HL-60/S4 (cell line): ENCODE measurements around the gene BCL2.

ENCODE experiments used
- in situ Hi-C: fragments of 300-500 bp; cut with MboI; formaldehyde crosslinking; loops from 2 replicates; pipeline ENCODE4 v1.14.3; 2022; ENCODE audit warnings: low sequenced_read_pairs

Gene BCL2

DNA sequence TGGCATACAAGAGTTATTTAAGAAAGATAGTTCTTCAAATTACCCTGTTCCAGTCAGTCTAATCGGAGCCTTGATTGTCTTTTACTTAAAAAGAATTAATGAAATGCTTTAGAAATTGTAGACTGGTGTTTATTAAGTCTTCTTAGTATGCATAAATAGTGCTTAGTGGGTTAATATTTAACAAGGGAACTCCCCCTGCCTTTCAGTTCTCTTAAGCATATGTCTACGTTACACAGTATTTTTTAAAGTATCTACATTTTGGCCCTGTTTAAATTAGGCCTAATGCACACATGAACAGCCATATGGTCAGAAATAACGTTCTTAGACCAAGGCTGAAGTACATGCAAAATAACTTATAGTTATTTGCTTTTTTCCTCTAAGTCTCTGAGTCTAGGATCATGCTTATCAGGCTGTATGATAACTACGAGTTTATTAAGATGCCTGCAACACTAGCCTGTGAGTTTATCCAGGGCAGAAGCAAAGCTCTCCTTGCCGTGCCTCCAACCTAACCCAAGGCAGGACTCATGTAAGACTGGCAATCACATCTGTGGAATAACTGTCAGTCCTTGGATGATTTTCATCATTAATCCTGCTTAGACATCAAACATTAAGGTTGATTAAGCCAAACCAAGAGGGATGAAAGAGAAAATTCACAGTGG, 6.7 kb downstream of the BCL2 start:
- in situ Hi-C loops: loop anchor here (25.0 kb wide), 1 partner anchor 176 kb away; no protein-coding TSS in a partner anchor

DNA sequence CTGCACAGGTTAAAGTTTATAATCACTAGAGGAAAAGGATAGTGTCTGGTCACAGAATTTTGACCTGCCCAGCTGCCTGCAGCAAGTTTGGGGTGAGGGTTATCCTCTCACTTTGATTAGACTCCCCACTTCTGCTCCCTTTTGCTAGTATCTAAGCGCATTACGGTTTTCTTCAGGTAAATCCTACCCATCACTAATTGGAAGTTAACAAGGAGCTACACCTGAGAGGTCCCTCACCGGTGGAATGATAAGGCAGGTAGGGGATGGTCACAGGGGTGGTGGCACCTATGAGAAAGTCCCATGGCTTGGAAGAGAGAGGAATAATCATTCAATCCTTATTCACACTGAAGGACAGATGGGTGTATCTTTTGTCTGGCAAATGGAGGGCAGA, 7.6 kb downstream of the BCL2 start:
- in situ Hi-C loops: loop anchor here (25.0 kb wide), 1 partner anchor 175 kb away; no protein-coding TSS in a partner anchor

DNA sequence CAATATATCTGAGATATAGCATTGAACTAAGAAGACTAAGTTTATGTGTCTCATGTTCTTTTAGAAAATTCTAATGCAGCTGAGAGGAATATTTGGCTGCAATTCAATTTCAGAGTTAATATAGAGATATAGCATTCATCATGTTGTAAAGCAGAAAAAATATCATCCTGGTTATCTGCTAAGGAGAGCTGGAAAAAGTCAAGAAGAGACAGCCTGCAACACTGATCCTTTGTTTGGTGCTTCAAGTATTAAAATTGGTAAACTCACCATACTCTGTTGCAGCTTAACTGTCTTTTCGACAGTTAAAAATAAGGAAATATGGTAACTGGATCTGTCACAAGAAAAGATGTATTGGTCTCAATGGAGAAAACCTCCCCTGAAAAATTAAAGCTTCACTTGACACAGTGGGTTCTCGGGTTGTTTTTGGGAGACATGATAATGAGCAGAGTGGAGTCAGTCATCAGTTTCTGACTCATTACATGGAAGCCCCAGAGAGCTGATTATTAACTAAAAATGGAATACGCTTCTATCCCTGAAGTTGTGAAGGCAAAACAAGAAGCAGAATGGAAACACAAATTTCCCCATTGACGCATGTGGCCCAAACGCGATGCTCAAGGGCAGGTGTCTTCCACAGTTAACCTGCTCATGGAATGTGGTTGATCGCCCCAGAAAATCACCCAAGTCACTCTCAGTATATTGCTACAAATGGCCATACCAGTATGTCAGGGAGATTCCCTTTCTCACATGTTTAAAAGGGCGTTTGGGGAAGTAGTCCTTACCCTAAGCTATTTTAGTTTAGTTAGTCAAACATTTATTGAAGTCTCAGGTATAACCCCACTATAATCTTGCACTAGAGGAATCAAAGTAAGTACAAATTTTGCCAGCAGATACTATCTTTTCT, 8.2 kb downstream of the BCL2 start:
- in situ Hi-C loops: loop anchor here (25.0 kb wide), 1 partner anchor 174 kb away; no protein-coding TSS in a partner anchor

DNA sequence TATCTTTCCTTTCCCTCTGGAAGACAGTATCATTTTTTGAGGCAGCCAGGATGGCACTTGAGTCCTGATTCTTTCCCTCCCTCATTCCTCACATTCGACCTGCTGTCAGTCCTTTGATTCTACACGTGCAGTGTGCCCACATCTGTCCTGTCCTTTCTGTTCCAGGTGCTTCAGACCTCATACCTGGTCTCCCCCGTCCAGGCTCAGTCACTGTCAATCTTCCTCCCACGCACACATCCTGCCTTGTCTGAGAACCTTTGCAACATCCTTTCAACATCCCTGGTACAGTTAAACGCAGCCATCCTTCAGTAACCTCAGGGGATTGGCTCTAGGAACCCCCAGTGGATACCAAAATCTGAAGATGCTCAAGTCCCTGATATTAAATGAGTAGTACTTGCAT, 10.1 kb downstream of the BCL2 start:
- in situ Hi-C loops: loop anchor here (25.0 kb wide), 1 partner anchor 172 kb away; no protein-coding TSS in a partner anchor

DNA sequence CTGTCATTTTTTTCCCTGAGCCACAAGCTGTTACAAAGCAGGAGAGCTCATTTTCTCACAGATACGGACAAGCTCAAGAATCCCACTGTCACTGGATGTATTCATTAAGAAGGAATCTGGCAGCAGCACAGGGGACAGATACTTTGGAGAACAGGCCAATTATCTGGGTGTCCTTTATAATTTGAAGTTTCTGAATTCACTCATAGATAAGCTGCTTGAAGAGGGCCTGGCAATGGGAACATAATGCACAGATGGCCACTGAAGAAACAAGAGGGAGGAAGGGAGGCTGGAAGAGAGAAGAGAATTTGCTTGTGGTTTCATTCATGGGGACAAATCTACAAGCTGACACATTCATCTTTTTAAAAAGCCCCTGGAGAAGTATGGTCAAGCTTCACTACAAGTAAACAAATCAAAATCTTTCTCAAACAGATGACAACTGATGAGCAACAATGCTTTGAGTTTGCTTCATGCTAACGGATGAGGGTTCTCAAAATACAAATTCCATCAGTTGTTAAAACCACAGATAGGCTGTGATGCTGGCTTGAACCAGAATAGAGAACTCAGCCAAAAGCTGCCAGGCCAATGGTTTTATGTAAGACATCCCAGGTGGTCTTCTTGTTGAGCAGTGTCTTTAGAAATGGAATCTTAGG, 11.9 kb downstream of the BCL2 start:
- in situ Hi-C loops: loop anchor here (25.0 kb wide), 1 partner anchor 170 kb away; no protein-coding TSS in a partner anchor

- in situ Hi-C loops: loop anchor here (25.0 kb wide), 1 partner anchor 170 kb away; no protein-coding TSS in a partner anchor
These were observed 12.6 kb downstream of the BCL2 start for GRCh38 chr18:63306819-63307550.

DNA sequence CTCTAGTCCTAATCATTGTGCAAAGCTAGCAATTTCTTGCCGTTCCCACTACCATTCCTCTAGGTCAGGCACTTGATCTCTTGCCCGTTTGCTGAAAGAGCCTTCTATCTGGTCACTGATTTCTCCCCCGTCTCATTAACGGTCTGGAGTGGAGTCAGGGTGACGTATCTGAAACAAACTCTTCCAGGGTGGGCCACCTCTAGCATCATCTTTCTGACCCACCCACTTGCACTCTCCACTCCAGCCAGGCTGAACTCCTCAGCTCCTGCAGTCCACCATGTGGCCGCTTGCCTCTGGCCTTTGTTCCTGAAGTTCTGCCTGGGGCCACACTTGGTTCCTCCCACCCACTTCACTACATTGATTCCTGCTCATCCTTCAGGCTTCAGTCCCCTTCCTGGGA, 13.3 kb downstream of the BCL2 start:
- in situ Hi-C loops: loop anchor here (25.0 kb wide), 1 partner anchor 169 kb away; no protein-coding TSS in a partner anchor

GRCh38 chr18:63303547-63303946, 16.0 kb downstream of the BCL2 start:
- in situ Hi-C loops: loop anchor here (25.0 kb wide), 1 partner anchor 166 kb away; no protein-coding TSS in a partner anchor

GRCh38 chr18:63302636-63303405, 16.7 kb downstream of the BCL2 start:
- in situ Hi-C loops: loop anchor here (25.0 kb wide), 1 partner anchor 166 kb away; no protein-coding TSS in a partner anchor

DNA sequence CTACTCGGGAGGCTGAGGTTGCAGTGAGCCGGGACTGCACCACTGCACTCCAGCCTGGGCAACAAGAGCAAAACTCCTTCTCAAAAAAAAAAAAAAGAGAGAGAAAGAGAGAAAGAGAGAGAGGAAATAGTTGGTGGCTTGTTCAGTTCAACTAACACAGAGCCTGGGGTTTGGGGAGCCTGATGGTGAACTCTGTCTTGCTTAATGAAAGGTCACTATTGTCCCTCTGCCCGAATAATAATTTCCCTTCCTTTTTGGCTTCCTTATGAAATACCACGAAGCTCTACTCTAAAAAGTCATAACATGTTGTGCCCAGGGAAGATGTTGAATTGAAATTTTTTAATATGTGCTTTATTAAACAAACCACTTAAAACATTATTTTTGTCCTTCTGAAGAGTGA, 17.3 kb downstream of the BCL2 start:
- in situ Hi-C loops: loop anchor here (25.0 kb wide), 1 partner anchor 165 kb away; no protein-coding TSS in a partner anchor

DNA sequence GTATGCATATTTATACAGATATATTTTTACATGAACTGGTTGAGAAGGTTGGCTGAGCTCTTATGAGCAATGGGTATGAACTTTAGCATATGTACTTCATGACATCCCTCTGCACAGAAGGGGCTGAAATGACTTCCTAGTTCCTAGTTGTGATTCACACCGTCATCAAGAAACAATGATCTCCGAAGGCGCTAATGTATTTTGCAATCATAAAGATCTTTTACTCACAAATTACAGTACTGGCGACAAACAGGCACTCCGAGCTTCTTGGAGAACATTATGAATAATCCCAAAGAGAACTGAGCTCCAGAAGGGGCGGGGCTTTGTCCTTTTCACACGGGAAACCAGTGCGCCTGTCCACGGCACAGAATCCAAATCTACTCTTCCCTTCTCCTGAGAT, 18.1 kb downstream of the BCL2 start:
- in situ Hi-C loops: loop anchor here (25.0 kb wide), 1 partner anchor 164 kb away; no protein-coding TSS in a partner anchor

GRCh38 chr18:63299837-63300745, 19.5 kb downstream of the BCL2 start:
- in situ Hi-C loops: loop anchor here (25.0 kb wide), 1 partner anchor 163 kb away; no protein-coding TSS in a partner anchor

DNA sequence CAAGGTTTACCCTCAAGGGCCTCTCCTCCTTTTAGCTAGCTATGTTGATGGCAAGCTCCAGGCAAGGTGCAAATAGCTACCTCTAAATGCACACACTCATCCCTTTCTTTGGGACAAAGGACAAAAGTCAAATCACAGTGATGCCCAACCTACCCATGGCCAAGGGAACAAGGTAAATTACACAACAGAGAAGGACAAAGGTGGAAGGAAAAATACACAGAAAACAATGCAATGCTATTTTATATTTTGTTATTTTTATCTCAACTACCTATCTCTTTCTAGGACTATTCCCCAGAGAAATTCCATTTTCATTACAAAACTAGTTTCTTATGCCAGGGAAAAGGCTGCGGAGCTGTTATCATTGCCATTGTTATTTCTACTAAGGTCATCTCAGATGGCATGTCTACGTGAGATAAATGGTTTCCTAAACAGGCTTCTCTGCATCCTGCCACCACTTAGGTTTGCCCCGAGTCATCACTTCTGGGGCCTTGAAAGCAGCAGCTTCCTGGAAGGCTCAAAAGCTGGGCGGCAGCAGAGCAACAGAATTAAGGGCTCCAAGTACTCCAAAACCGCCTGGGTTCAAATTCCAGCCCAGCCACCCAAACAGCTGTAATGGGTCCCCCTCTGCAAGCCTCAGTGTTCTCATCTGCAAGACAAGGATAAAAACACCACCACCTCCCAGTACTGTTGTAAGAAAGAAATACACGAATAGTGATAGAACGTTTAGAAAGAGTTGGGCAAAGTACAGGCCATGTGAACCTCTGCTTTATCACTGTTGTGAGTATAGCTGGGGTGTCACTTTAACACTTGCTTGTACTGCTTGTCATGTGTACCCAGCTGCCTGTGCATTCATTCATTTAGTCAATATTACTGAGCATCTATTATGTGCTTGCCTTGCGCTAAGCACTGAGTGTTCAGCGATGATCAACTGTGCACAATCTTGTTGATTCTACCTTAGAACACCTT, 20.9 kb downstream of the BCL2 start:
- in situ Hi-C loops: no loop called here

GRCh38 chr18:63297687-63298399, 21.7 kb downstream of the BCL2 start:
- in situ Hi-C loops: no loop called here

DNA sequence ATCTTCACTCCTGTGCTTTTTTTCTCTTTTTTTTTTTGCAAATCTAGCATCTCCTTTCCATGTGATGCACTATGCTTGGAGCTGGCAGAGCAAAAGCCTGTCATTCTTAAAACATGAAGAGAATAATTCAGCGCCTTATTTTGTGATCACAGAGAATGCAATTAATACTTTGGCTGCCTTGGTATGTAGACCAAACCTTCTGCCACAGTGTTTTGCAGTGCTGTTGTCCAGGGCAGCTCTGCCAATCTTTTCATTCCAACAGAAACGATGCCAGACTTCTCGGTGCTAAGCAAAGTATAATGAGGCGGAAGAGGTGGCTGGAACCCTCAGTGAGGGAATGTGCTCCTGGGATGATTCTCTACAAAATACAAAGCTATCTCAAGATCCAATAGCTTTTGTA, 25.6 kb downstream of the BCL2 start:
- in situ Hi-C loops: no loop called here

- in situ Hi-C loops: no loop called here
These were observed 26.5 kb downstream of the BCL2 start for GRCh38 chr18:63292831-63293683.
